Mesendoderm (in vitro differentiated cells): ENCODE measurements around the gene GEMIN8.

ENCODE experiments used
- DNase-seq: peaks from one replicate; pipeline ENCODE4 v3.0.0; 2013
- H2AK5ac ChIP-seq: 2 replicates; pipeline ENCODE4 v1.6.1; 2013; ENCODE audit warnings: low read length, inconsistent platforms
- H2BK120ac ChIP-seq: 2 replicates; pipeline ENCODE4 v1.6.1; 2013; ENCODE audit warnings: low read depth, mild to moderate bottlenecking, low read length, moderate library complexity, mixed read lengths
- H2BK15ac ChIP-seq: replicated peaks from 2 replicates; pipeline ENCODE4 v1.6.1; 2013; ENCODE audit warnings: low read depth, mild to moderate bottlenecking, moderate library complexity
- H2BK5ac ChIP-seq: 2 replicates; pipeline ENCODE4 v1.6.1; 2013; ENCODE audit warnings: low read length, inconsistent platforms
- H3K18ac ChIP-seq: 2 replicates; pipeline ENCODE4 v1.6.1; 2013; ENCODE audit warnings: mild to moderate bottlenecking, low read length, mixed read lengths
- H3K23ac ChIP-seq: one replicate; pipeline ENCODE4 v1.6.1; 2013; ENCODE audit warnings: low read length
- H3K27ac ChIP-seq: 2 replicates; pipeline ENCODE4 v1.5.1; 2013; ENCODE audit warnings: low read depth, mild to moderate bottlenecking, inconsistent platforms, low read length, moderate library complexity
- H3K27me3 ChIP-seq: 2 replicates; pipeline ENCODE4 v1.6.1; 2013; ENCODE audit warnings: low read length, control low read depth, mild to moderate bottlenecking, inconsistent platforms; ENCODE audit not compliant: insufficient read depth, poor library complexity
- H3K36me3 ChIP-seq: 2 replicates; pipeline ENCODE4 v1.6.1; 2013; ENCODE audit warnings: low read length, inconsistent platforms; ENCODE audit not compliant: control insufficient read depth, insufficient read depth
- H3K4ac ChIP-seq: one replicate; pipeline ENCODE4 v1.6.1; 2013; ENCODE audit warnings: low read depth, mild to moderate bottlenecking, low read length, moderate library complexity
- H3K4me1 ChIP-seq: 2 replicates; pipeline ENCODE4 v1.6.1; 2013; ENCODE audit warnings: low read depth, low read length, inconsistent platforms; ENCODE audit not compliant: control insufficient read depth
- H3K4me2 ChIP-seq: 2 replicates; pipeline ENCODE4 v1.6.1; 2013; ENCODE audit warnings: low read length
- H3K4me3 ChIP-seq: 2 replicates; pipeline ENCODE4 v1.5.1; 2013; ENCODE audit warnings: mild to moderate bottlenecking, low read length
- H3K56ac ChIP-seq: one replicate; pipeline ENCODE4 v1.6.1; 2013; ENCODE audit warnings: low read length
- H3K79me1 ChIP-seq: 2 replicates; pipeline ENCODE4 v1.6.1; 2013; ENCODE audit warnings: low read length, inconsistent platforms
- H3K79me2 ChIP-seq: 2 replicates; pipeline ENCODE4 v1.6.1; 2013; ENCODE audit warnings: mild to moderate bottlenecking, low read length; ENCODE audit not compliant: control insufficient read depth, insufficient read depth
- H3K9ac ChIP-seq: 2 replicates; pipeline ENCODE4 v1.6.1; 2013; ENCODE audit warnings: low read length, inconsistent platforms
- H4K5ac ChIP-seq: one replicate; pipeline ENCODE4 v1.6.1; 2013; ENCODE audit warnings: low read length
- H4K8ac ChIP-seq: one replicate; pipeline ENCODE4 v1.6.1; 2013; ENCODE audit warnings: low read depth, mild to moderate bottlenecking, control low read depth, low read length, moderate library complexity
- WGBS: extraction: QIAGEN DNeasy Blood & Tissue Kit; methylation state at CpG from one replicate; pipeline ENCODE4 v1.1.7; 2013; ENCODE audit warnings: low lambda C conversion rate, missing lambda C conversion rate; ENCODE audit not compliant: insufficient coverage; ENCODE audit errors: extremely low coverage; 5-methylcytosine and 5-hydroxymethylcytosine counted together

Gene GEMIN8

GRCh38 chrX:14015294-14015693 is 14.4 kb downstream of the GEMIN8 start:
- H2AK5ac ChIP-seq = no peak overlapping the region
- no peaks in the 10 kb centered on the region for H3K36me3 ChIP-seq
- H3K4me1 ChIP-seq = no peaks in the 10 kb centered on the region
- no peak overlapping the region for H3K27ac ChIP-seq
- no peak overlapping the region for H3K23ac ChIP-seq
- H3K79me1 ChIP-seq = no peaks in the 10 kb centered on the region
- H3K27me3 ChIP-seq = no peaks in the 10 kb centered on the region
- H3K4ac ChIP-seq = no peak overlapping the region
- H3K56ac ChIP-seq = no peak overlapping the region
- no peaks in the 10 kb centered on the region for H3K79me2 ChIP-seq
- no peak overlapping the region for H3K4me3 ChIP-seq
- DNase-seq = no peak
- no peak overlapping the region for H2BK120ac ChIP-seq
- H4K8ac ChIP-seq = no peak overlapping the region
- no CpG with 5 or more reads among the region's 2 CpGs for WGBS
- H2BK5ac ChIP-seq = no peak overlapping the region
- H3K4me2 ChIP-seq = no peak overlapping the region
- H4K5ac ChIP-seq = no peak overlapping the region
- no peak overlapping the region for H3K9ac ChIP-seq
- no peak overlapping the region for H3K18ac ChIP-seq
- no peak overlapping the region for H2BK15ac ChIP-seq

- Histone ChIP-seq H2BK5ac (no peak overlapping the region), H3K4me2 (no peak overlapping the region), H2BK15ac (no peak overlapping the region), H2BK120ac (no peak overlapping the region), H3K27me3 (no peaks in the 10 kb centered on the region), H3K9ac (no peak overlapping the region), H3K36me3 (no peaks in the 10 kb centered on the region), H3K4me3 (no peak overlapping the region), H4K5ac (no peak overlapping the region), H4K8ac (no peak overlapping the region), H3K56ac (no peak overlapping the region), H3K27ac (no peak overlapping the region), H3K4me1 (no peaks in the 10 kb centered on the region), H3K79me2 (no peaks in the 10 kb centered on the region), H3K79me1 (no peaks in the 10 kb centered on the region), H3K23ac (no peak overlapping the region), H3K4ac (no peak overlapping the region), H2AK5ac (no peak overlapping the region), H3K18ac (no peak overlapping the region)
- DNase-seq = no peak
- WGBS = no CpG with 5 or more reads among the region's 4 CpGs
Measured at GRCh38 chrX:14014526-14014925, 15.2 kb downstream of the GEMIN8 start.

- Histone ChIP-seq H3K4ac (no peak overlapping the region), H2BK5ac (no peak overlapping the region), H3K4me2 (no peak overlapping the region), H3K9ac (no peak overlapping the region), H3K56ac (no peak overlapping the region), H4K8ac (no peak overlapping the region), H2BK15ac (no peak overlapping the region), H3K27ac (no peak overlapping the region), H3K79me2 (no peaks in the 10 kb centered on the region), H3K23ac (no peak overlapping the region), H3K4me3 (no peak overlapping the region), H3K27me3 (no peaks in the 10 kb centered on the region), H2BK120ac (no peak overlapping the region), H3K18ac (no peak overlapping the region), H3K4me1 (no peaks in the 10 kb centered on the region), H3K79me1 (no peaks in the 10 kb centered on the region), H3K36me3 (no peaks in the 10 kb centered on the region), H4K5ac (no peak overlapping the region), H2AK5ac (no peak overlapping the region)
- WGBS = no CpG with 5 or more reads among the region's 4 CpGs
- DNase-seq = no peak
Measured at GRCh38 chrX:14013054-14013453, 16.6 kb downstream of the GEMIN8 start.

- Histone ChIP-seq H3K27me3 (no peaks in the 10 kb centered on the region), H3K79me1 (no peaks in the 10 kb centered on the region), H2BK5ac (no peak overlapping the region), H3K4me3 (no peak overlapping the region), H3K36me3 (no peaks in the 10 kb centered on the region), H3K18ac (no peak overlapping the region), H3K4me2 (no peak overlapping the region), H2BK15ac (no peak overlapping the region), H3K4me1 (no peaks in the 10 kb centered on the region), H2BK120ac (no peak overlapping the region), H2AK5ac (no peak overlapping the region), H3K27ac (no peak overlapping the region), H3K56ac (no peak overlapping the region), H3K4ac (no peak overlapping the region), H3K79me2 (no peaks in the 10 kb centered on the region), H4K8ac (no peak overlapping the region), H4K5ac (no peak overlapping the region), H3K23ac (no peak overlapping the region), H3K9ac (no peak overlapping the region)
- WGBS = no CpG with 5 or more reads among the region's 3 CpGs
- DNase-seq = no peak
Measured at GRCh38 chrX:14010566-14010965, 19.1 kb downstream of the GEMIN8 start.

- no peaks in the 10 kb centered on the region for H3K36me3 ChIP-seq
- no peak overlapping the region for H3K4me3 ChIP-seq
- H2BK5ac ChIP-seq = no peak overlapping the region
- no peak overlapping the region for H3K4ac ChIP-seq
- H2BK15ac ChIP-seq = no peak overlapping the region
- DNase-seq = no peak
- H3K18ac ChIP-seq = no peak overlapping the region
- H3K9ac ChIP-seq = no peak overlapping the region
- H2AK5ac ChIP-seq = no peak overlapping the region
- H3K4me2 ChIP-seq = no peak overlapping the region
- no peak overlapping the region for H3K23ac ChIP-seq
- no peak overlapping the region for H3K56ac ChIP-seq
- no peaks in the 10 kb centered on the region for H3K4me1 ChIP-seq
- H3K79me2 ChIP-seq = no peaks in the 10 kb centered on the region
- no peak overlapping the region for H4K8ac ChIP-seq
- H3K27me3 ChIP-seq = no peaks in the 10 kb centered on the region
- no peak overlapping the region for H3K27ac ChIP-seq
- WGBS = no CpG with 5 or more reads among the region's 10 CpGs
- no peak overlapping the region for H4K5ac ChIP-seq
- no peaks in the 10 kb centered on the region for H3K79me1 ChIP-seq
- no peak overlapping the region for H2BK120ac ChIP-seq
Measured at GRCh38 chrX:14006540-14006939, 23.2 kb downstream of the GEMIN8 start.

- Histone ChIP-seq H2AK5ac (no peak overlapping the region), H2BK5ac (no peak overlapping the region), H3K18ac (no peak overlapping the region), H3K27me3 (no peaks in the 10 kb centered on the region), H3K56ac (no peak overlapping the region), H3K36me3 (no peaks in the 10 kb centered on the region), H3K4me3 (no peak overlapping the region), H3K4me1 (no peaks in the 10 kb centered on the region), H3K27ac (no peak overlapping the region), H4K5ac (no peak overlapping the region), H3K9ac (no peak overlapping the region), H3K79me2 (no peaks in the 10 kb centered on the region), H3K79me1 (no peaks in the 10 kb centered on the region), H2BK120ac (no peak overlapping the region), H3K4ac (no peak overlapping the region), H3K23ac (no peak overlapping the region), H2BK15ac (no peak overlapping the region), H4K8ac (no peak overlapping the region), H3K4me2 (no peak overlapping the region)
- no CpG with 5 or more reads among the region's 2 CpGs for WGBS
- DNase-seq = no peak
Measured at GRCh38 chrX:14003876-14004425, 25.7 kb downstream of the GEMIN8 start.
